Neural cell (in vitro differentiated cells): ENCODE measurements around the gene DNMBP. TPM values are rescaled to one million over a fixed set of nuclear protein-coding genes. Genes with fewer than 3 reads are reported as not detected.
"Not testable (repeated sequence)": the region's sequence is repeated elsewhere in the genome, so short reads cannot be mapped to it uniquely, and the experiment has no call there.

Experiments used
- H2AFZ ChIP-seq: fragments of 200-600, 300-800 bp; sonication (generic), shearing (Covaris generic); 2 replicates; pipeline ENCODE4 v1.6.0; 2014; ENCODE audit warnings: low read depth, mild to moderate bottlenecking, antibody characterized with exemption, low read length, moderate library complexity
- H3F3A ChIP-seq: fragments of 200-600 bp; shearing (Covaris generic); 2 replicates; pipeline ENCODE4 v1.6.1; 2016; ENCODE audit warnings: mild to moderate bottlenecking, moderate library complexity, mixed read lengths, antibody characterized with exemption, low read length; ENCODE audit not compliant: insufficient read depth, poor library complexity, severe bottlenecking
- H3K27ac ChIP-seq: fragments of 200-600, 300-800 bp; sonication (generic), shearing (Covaris generic); 2 replicates; pipeline ENCODE4 v1.5.1; 2014; ENCODE audit warnings: mild to moderate bottlenecking, low read length, moderate library complexity
- H3K27me3 ChIP-seq: fragments of 300-800, 200-600 bp; sonication (generic), shearing (Covaris generic); 2 replicates; pipeline ENCODE4 v1.6.0; 2014; ENCODE audit warnings: mild to moderate bottlenecking, low read depth, low read length, moderate library complexity; ENCODE audit not compliant: insufficient read depth
- H3K36me3 ChIP-seq: fragments of 300-800, 200-600 bp; sonication (generic), shearing (Covaris generic); 2 replicates; pipeline ENCODE4 v1.5.1; 2014; ENCODE audit warnings: mild to moderate bottlenecking, antibody characterized with exemption, low read length, moderate library complexity; ENCODE audit not compliant: insufficient read depth
- H3K4me2 ChIP-seq: fragments of 300-800, 200-600 bp; sonication (generic), shearing (Covaris generic); 2 replicates; pipeline ENCODE4 v1.6.0; 2014; ENCODE audit warnings: mild to moderate bottlenecking, low read length
- H3K4me3 ChIP-seq: fragments of 300-800, 200-600 bp; sonication (generic), shearing (Covaris generic); 2 replicates; pipeline ENCODE4 v1.5.1; 2014; ENCODE audit warnings: mild to moderate bottlenecking, low read length, moderate library complexity
- H3K79me2 ChIP-seq: fragments of 200-600 bp; shearing (Covaris generic); replicated peaks from 2 replicates; pipeline ENCODE4 v1.6.0; 2014; ENCODE audit warnings: mild to moderate bottlenecking, low read length, moderate library complexity; ENCODE audit not compliant: insufficient read depth
- H3K9ac ChIP-seq: fragments of 300-800, 200-600 bp; sonication (generic), shearing (Covaris generic); 2 replicates; pipeline ENCODE4 v1.6.1; 2016; ENCODE audit warnings: mild to moderate bottlenecking, low read length, mixed read lengths
- H3K9me2 ChIP-seq: fragments of 200-600 bp; shearing (Covaris generic); 2 replicates; pipeline ENCODE4 v1.6.1; 2016; ENCODE audit warnings: mild to moderate bottlenecking, low read length, mixed read lengths; ENCODE audit not compliant: insufficient read depth
- H3K9me3 ChIP-seq: fragments of 200-600, 300-800 bp; sonication (generic), shearing (Covaris generic); 2 replicates; pipeline ENCODE4 v1.6.1; 2016; ENCODE audit warnings: mild to moderate bottlenecking, mixed run types, low read length, moderate library complexity, mixed read lengths
- H4K20me1 ChIP-seq: fragments of 200-600 bp; shearing (Covaris generic); 2 replicates; pipeline ENCODE4 v1.6.1; 2016; ENCODE audit warnings: mild to moderate bottlenecking, mixed run types; ENCODE audit not compliant: insufficient read depth
- CTCF ChIP-seq: fragments of 450-650 bp; IDR thresholded peaks from 2 replicates; pipeline ENCODE4 v1.5.1; 2014; ENCODE audit warnings: antibody characterized with exemption, mild to moderate bottlenecking, moderate library complexity; ENCODE audit not compliant: poor library complexity, severe bottlenecking
- EP300 ChIP-seq: fragments of 450-650 bp; conservative IDR thresholded peaks from 2 replicates; pipeline ENCODE4 v1.6.1; 2014; ENCODE audit warnings: antibody characterized with exemption, mild to moderate bottlenecking, moderate library complexity; ENCODE audit not compliant: poor library complexity, severe bottlenecking
- EZH2 ChIP-seq: fragments of 200-600, 300-800 bp; shearing (Covaris generic), sonication (generic); IDR thresholded peaks from 2 replicates; pipeline ENCODE4 v1.6.1; 2014; ENCODE audit warnings: antibody characterized with exemption, low read length, borderline replicate concordance, mild to moderate bottlenecking; ENCODE audit not compliant: insufficient read depth, poor library complexity, severe bottlenecking
- MXI1 ChIP-seq: fragments of 450-650 bp; conservative IDR thresholded peaks from 2 replicates; pipeline ENCODE4 v1.6.1; 2014; ENCODE audit warnings: antibody characterized with exemption, mild to moderate bottlenecking; ENCODE audit not compliant: poor library complexity, severe bottlenecking
- POLR2AphosphoS5 ChIP-seq: IDR thresholded peaks from 2 replicates; pipeline ENCODE4 v1.6.1; 2012
- RAD21 ChIP-seq: fragments of 450-650 bp; conservative IDR thresholded peaks from 2 replicates; pipeline ENCODE4 v1.6.1; 2014; ENCODE audit warnings: antibody characterized with exemption, mild to moderate bottlenecking, moderate library complexity
- SMC3 ChIP-seq: fragments of 450-650 bp; conservative IDR thresholded peaks from 2 replicates; pipeline ENCODE4 v1.6.1; 2014; ENCODE audit warnings: antibody characterized with exemption, mild to moderate bottlenecking, moderate library complexity; ENCODE audit not compliant: poor library complexity
- TAF1 ChIP-seq: IDR thresholded peaks from 2 replicates; pipeline ENCODE4 v1.6.1; 2012; ENCODE audit warnings: low read depth
- polyA plus RNA-seq: library from polyadenylated mRNA; depleted of rRNA; stranded (reverse); fragments of >200 nt; gene quantifications from 2 replicates; pipeline ENCODE4 v1.2.3, GENCODE V29; 2014
- TF ChIP-seq, protein P1 (sequence below): IDR thresholded peaks from 2 replicates; pipeline ENCODE4 v1.6.1; 2012; ENCODE audit warnings: borderline replicate concordance

The DNMBP gene
- polyA plus RNA-seq, 1 donor from 2014 or later, result 2.3 TPM

- Histone ChIP-seq H2AFZ (no peak overlapping the region), H3F3A (no peaks in the 10 kb centered on the region), H3K4me2 (no peak overlapping the region), H3K27ac (no peak overlapping the region), H4K20me1 (no peaks in the 10 kb centered on the region), H3K9ac (no peak overlapping the region), H3K27me3 (no peaks in the 10 kb centered on the region), H3K9me2 (no peaks in the 10 kb centered on the region), H3K79me2 (no peaks in the 10 kb centered on the region), H3K36me3 (no peaks in the 10 kb centered on the region), H3K4me3 (no peak overlapping the region), H3K9me3 (no peaks in the 10 kb centered on the region)
- TF ChIP-seq, protein P1, sequence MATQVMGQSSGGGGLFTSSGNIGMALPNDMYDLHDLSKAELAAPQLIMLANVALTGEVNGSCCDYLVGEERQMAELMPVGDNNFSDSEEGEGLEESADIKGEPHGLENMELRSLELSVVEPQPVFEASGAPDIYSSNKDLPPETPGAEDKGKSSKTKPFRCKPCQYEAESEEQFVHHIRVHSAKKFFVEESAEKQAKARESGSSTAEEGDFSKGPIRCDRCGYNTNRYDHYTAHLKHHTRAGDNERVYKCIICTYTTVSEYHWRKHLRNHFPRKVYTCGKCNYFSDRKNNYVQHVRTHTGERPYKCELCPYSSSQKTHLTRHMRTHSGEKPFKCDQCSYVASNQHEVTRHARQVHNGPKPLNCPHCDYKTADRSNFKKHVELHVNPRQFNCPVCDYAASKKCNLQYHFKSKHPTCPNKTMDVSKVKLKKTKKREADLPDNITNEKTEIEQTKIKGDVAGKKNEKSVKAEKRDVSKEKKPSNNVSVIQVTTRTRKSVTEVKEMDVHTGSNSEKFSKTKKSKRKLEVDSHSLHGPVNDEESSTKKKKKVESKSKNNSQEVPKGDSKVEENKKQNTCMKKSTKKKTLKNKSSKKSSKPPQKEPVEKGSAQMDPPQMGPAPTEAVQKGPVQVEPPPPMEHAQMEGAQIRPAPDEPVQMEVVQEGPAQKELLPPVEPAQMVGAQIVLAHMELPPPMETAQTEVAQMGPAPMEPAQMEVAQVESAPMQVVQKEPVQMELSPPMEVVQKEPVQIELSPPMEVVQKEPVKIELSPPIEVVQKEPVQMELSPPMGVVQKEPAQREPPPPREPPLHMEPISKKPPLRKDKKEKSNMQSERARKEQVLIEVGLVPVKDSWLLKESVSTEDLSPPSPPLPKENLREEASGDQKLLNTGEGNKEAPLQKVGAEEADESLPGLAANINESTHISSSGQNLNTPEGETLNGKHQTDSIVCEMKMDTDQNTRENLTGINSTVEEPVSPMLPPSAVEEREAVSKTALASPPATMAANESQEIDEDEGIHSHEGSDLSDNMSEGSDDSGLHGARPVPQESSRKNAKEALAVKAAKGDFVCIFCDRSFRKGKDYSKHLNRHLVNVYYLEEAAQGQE, result no peak
- TF ChIP-seq POLR2AphosphoS5, result no peak
These were observed 56.9 kb downstream of the DNMBP start for GRCh38 chr10:99952799-99953198.

- not testable (repeated sequence) for H3K9me3 ChIP-seq, H3F3A ChIP-seq, H3K4me2 ChIP-seq, H3K79me2 ChIP-seq, H3K36me3 ChIP-seq, H3K9me2 ChIP-seq, H4K20me1 ChIP-seq, H3K4me3 ChIP-seq, H3K9ac ChIP-seq, H3K27ac ChIP-seq, H3K27me3 ChIP-seq, H2AFZ ChIP-seq
These were observed 63.7 kb downstream of the DNMBP start for GRCh38 chr10:99946051-99946450.

GRCh38 chr10:99945263-99945662, 64.5 kb downstream of the DNMBP start:
- H3K79me2 ChIP-seq, result no peaks in the 10 kb centered on the region
- H3K4me2 ChIP-seq, result no peak overlapping the region
- H4K20me1 ChIP-seq, result no peaks in the 10 kb centered on the region
- TF ChIP-seq SMC3, result no peak
- TF ChIP-seq MXI1, result no peak
- no peak for TF ChIP-seq EZH2
- TF ChIP-seq EP300, result no peak
- TF ChIP-seq, protein P1, result no peak
- TF ChIP-seq TAF1, result no peak
- TF ChIP-seq RAD21, result no peak
- TF ChIP-seq POLR2AphosphoS5, result no peak
- TF ChIP-seq CTCF, result no peak
- no peak overlapping the region for H3K27ac ChIP-seq
- H3K9me3 ChIP-seq, result no peaks in the 10 kb centered on the region
- no peaks in the 10 kb centered on the region for H3F3A ChIP-seq
- no peaks in the 10 kb centered on the region for H3K27me3 ChIP-seq
- H3K9me2 ChIP-seq, result no peaks in the 10 kb centered on the region
- H2AFZ ChIP-seq, result no peak overlapping the region
- H3K4me3 ChIP-seq, result no peak overlapping the region
- no peak overlapping the region for H3K9ac ChIP-seq
- H3K36me3 ChIP-seq, result no peaks in the 10 kb centered on the region
